CD4-positive, alpha-beta memory T cell (primary cell): ENCODE results near the gene ENGASE. TPM values are rescaled to one million over a fixed set of nuclear protein-coding genes. Genes with fewer than 3 reads are reported as not detected.

Experiments
- CTCF ChIA-PET: fragments of 350-600 bp; sonication (Branson Sonifier 250); formaldehyde crosslinking; loops from one replicate; lab custom pipeline; 2021; ENCODE audit warnings: inconsistent platforms; ENCODE audit not compliant: partially characterized antibody; lab: Charles Lee
- POLR2A ChIA-PET: fragments of 350-600 bp; sonication (Branson Sonifier 250); formaldehyde crosslinking; loops from one replicate; lab custom pipeline; 2021; ENCODE audit not compliant: partially characterized antibody; lab: Charles Lee
- DNase-seq, 5 donors: peaks; one replicate each; pipeline versions ENCODE4 v3.0.0 to v3.0.0-alpha.2; 2020 to 2022; ENCODE audit warnings: mixed read lengths in 1 of 5
- H3K27ac ChIP-seq: one replicate; pipeline ENCODE4 v1.7.0; 2013; ENCODE audit warnings: low read depth, low read length
- H3K27me3 ChIP-seq: 2 replicates; pipeline ENCODE4 v1.7.0; 2013; ENCODE audit warnings: mild to moderate bottlenecking, low read length, moderate library complexity; ENCODE audit not compliant: insufficient read depth
- H3K36me3 ChIP-seq: 2 replicates; pipeline ENCODE4 v1.7.0; 2013; ENCODE audit warnings: mild to moderate bottlenecking, low read length, moderate library complexity; ENCODE audit not compliant: insufficient read depth
- H3K4me1 ChIP-seq: 2 replicates; pipeline ENCODE4 v1.7.0; 2013; ENCODE audit warnings: mild to moderate bottlenecking, low read length, moderate library complexity; ENCODE audit not compliant: insufficient read depth
- H3K4me3 ChIP-seq, 2 donors: one replicate each; pipeline ENCODE4 v1.7.0; 2013; ENCODE audit warnings: low read length in 2 of 2, mild to moderate bottlenecking in 1 of 2
- H3K9me3 ChIP-seq, 2 donors: one replicate each; pipeline ENCODE4 v1.7.0; 2013; ENCODE audit warnings: low read length in 2 of 2, control low read depth in 1 of 2; ENCODE audit not compliant: control insufficient read depth in 1 of 2
- H3K27ac Mint-ChIP-seq, 7 donors: one replicate each; pipeline ENCODE4 v1.8.0; 2020 to 2021; ENCODE audit warnings: mixed read lengths in 7 of 7, mild to moderate bottlenecking in 6 of 7, inconsistent platforms in 3 of 7, moderate library complexity in 3 of 7
- H3K27me3 Mint-ChIP-seq, 2 donors: one replicate each; pipeline ENCODE4 v1.8.0; 2020 to 2021; ENCODE audit warnings: mixed read lengths in 2 of 2
- H3K36me3 Mint-ChIP-seq, 2 donors: one replicate each; pipeline ENCODE4 v1.8.0; 2020 to 2021; ENCODE audit warnings: mixed read lengths in 2 of 2, inconsistent platforms in 1 of 2, mild to moderate bottlenecking in 1 of 2
- H3K4me1 Mint-ChIP-seq, 4 donors: one replicate each; pipeline ENCODE4 v1.8.0; 2020 to 2021; ENCODE audit warnings: mixed read lengths in 4 of 4, mild to moderate bottlenecking in 1 of 4
- H3K4me3 Mint-ChIP-seq, 8 donors: one replicate each; pipeline ENCODE4 v1.8.0; 2020 to 2021; ENCODE audit warnings: mixed read lengths in 8 of 8, mild to moderate bottlenecking in 7 of 8, moderate library complexity in 6 of 8, inconsistent platforms in 3 of 8
- H3K9me3 Mint-ChIP-seq, 8 donors: one replicate each; pipeline ENCODE4 v1.8.0; 2020 to 2021; ENCODE audit warnings: mixed read lengths in 8 of 8, mild to moderate bottlenecking in 5 of 8, inconsistent platforms in 3 of 8, moderate library complexity in 1 of 8
- intact Hi-C: fragments of 100-400 bp; cut with micrococcal nuclease; formaldehyde crosslinking; loops from one replicate; pipeline ENCODE4 v1.15.1; 2023
- polyA plus RNA-seq, 2 donors: library from polyadenylated mRNA; unstranded; fragments of 300-500 nt; fragmentation: Illumina TruSeq; gene quantifications; one replicate each; pipeline ENCODE4 v1.2.3, GENCODE V29; 2021
- total RNA-seq, 2 experiments: library from RNA; stranded (reverse); gene quantifications; one replicate each; pipeline ENCODE4 v1.2.3, GENCODE V29; 2021

The ENGASE gene
- total and polyA plus RNA-seq, 4 experiments from 2014 or later = 2.7 to 150 (median 75.8) TPM

DNA sequence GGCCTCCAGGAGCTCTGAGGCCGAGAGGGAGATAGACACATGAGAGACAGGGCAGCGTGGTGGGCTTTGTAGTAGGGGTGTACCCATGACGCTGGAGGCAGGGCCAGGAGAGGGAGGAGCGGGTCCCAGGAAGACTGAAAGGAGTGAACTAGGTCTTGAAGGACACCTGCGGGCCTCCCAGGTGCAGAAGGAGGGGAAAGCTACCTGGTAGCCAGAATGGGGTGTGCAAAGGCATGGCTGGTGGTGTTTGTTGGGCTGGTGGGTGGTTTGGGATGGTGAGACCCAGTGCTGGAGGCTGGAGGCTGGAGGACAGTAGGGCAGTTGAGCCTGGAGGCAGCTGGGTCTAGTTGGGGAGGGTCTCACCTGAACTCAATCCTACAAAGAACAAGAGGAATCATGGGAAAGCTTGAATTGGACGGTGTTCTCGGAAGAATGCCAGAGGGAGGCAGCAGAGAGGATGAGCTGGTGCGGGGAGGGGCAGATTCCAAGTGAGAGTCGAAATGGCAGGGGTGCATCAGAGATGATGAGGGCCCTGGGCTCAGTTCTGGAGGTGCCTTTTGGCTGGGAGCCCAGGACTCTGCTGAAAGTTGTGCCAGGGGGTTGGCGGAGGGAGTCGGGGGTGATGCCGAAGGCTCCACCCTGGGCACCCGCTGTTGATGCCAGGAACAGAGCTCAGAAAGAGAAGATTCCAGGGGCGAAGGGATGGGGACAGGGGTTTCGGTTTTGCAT is 29.5 kb upstream of the ENGASE start:
- no peaks in the 10 kb centered on the region for H3K9me3 ChIP-seq
- Mint-ChIP-seq H3K4me3 (no peak overlapping the region), H3K9me3 (no peaks in the 10 kb centered on the region), H3K27ac (peak overlapping the region in 3 of 7 donors; percentile 31 to 76 (median 65)), H3K27me3 (peaks cover 19 to 20% of the 10 kb centered on the region in 2 donors), H3K36me3 (no peaks in the 10 kb centered on the region), H3K4me1 (peaks cover 0 to 11% (median 6%) of the 10 kb centered on the region in 4 donors)
- H3K27ac ChIP-seq = no peak overlapping the region
- POLR2A ChIA-PET = no interaction called here
- H3K36me3 ChIP-seq = no peaks in the 10 kb centered on the region
- no peak overlapping the region for H3K4me3 ChIP-seq
- CTCF ChIA-PET = interaction anchor here (0.9 to 2.7 kb wide), 12 partner anchors 8 to 348 kb away, joined by 3 to 20 read pairs (median 4); no protein-coding TSS in a partner anchor
- DNase-seq = no peak
- intact Hi-C loops = no loop called here
- H3K27me3 ChIP-seq = no peaks in the 10 kb centered on the region
- no peaks in the 10 kb centered on the region for H3K4me1 ChIP-seq

GRCh38 chr17:79045842-79046196 is 28.8 kb upstream of the ENGASE start:
- H3K9me3 ChIP-seq = no peaks in the 10 kb centered on the region
- peak overlapping the region in 1 of 7 donors; percentile 65 for H3K27ac Mint-ChIP-seq
- H3K4me1 ChIP-seq = no peaks in the 10 kb centered on the region
- intact Hi-C loops = loop anchor here (1.0 to 2.0 kb wide), 2 partner anchors 37 to 347 kb away; no protein-coding TSS in a partner anchor
- ChIA-PET POLR2A (no interaction called here), CTCF (interaction anchor here (0.9 to 2.7 kb wide), 8 partner anchors 9 to 347 kb away, joined by 3 to 20 read pairs (median 6); no protein-coding TSS in a partner anchor)
- H3K4me1 Mint-ChIP-seq = peaks cover 0 to 11% (median 6%) of the 10 kb centered on the region in 4 donors
- H3K9me3 Mint-ChIP-seq = no peaks in the 10 kb centered on the region
- no peaks in the 10 kb centered on the region for H3K36me3 ChIP-seq
- H3K36me3 Mint-ChIP-seq = no peaks in the 10 kb centered on the region
- peak; percentile 48 to 59 (median 53) for DNase-seq
- no peak overlapping the region for H3K4me3 ChIP-seq
- peaks cover 19 to 20% of the 10 kb centered on the region in 2 donors for H3K27me3 Mint-ChIP-seq
- peak overlapping the region in 1 of 8 donors; percentile 21 for H3K4me3 Mint-ChIP-seq
- H3K27ac ChIP-seq = no peak overlapping the region
- no peaks in the 10 kb centered on the region for H3K27me3 ChIP-seq

DNA sequence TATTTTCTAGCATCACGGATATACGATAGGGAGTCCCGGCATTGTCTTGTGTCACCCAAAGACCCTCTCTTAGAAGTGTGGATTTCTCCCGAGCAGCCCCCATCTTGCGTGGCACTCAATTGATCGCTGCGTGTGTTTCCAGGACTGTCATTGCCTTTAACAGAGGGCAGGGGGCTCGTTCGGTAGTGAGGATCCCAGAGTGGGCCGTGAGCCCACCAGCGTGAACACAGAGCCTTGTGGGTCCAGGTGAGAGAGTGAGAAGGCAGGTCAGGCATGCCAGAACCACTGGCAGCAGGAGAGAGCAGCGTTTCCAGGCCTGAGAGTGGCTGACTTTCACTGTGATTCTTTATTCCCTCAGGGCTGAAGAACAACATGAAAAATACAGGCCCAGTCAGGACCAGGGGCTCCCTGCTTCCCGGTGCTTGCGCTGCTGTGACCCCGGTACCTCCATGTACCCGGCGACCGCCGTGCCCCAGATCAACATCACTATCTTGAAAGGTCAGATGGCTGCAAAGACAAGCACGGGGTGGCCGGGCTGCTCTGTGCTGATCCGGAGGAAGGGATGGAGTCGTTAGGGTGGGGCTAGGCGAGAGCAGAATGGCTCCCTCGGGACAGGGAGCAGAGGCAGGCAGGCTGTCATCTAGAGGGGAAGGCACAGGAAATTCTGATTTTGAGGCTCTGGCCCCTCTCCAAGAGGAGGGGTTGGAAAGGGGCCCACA is 28.3 kb upstream of the ENGASE start:
- peak overlapping the region in 1 of 7 donors; percentile 43 for H3K27ac Mint-ChIP-seq
- CTCF ChIA-PET = interaction anchor here (0.9 to 2.7 kb wide), 8 partner anchors 9 to 346 kb away, joined by 3 to 20 read pairs (median 6); no protein-coding TSS in a partner anchor
- no peaks in the 10 kb centered on the region for H3K9me3 ChIP-seq
- H3K9me3 Mint-ChIP-seq = no peaks in the 10 kb centered on the region
- H3K4me3 ChIP-seq = no peak overlapping the region
- H3K4me1 Mint-ChIP-seq = peaks cover 0 to 11% (median 6%) of the 10 kb centered on the region in 4 donors
- H3K27ac ChIP-seq = no peak overlapping the region
- H3K36me3 Mint-ChIP-seq = no peaks in the 10 kb centered on the region
- no peaks in the 10 kb centered on the region for H3K27me3 ChIP-seq
- H3K4me3 Mint-ChIP-seq = no peak overlapping the region
- H3K27me3 Mint-ChIP-seq = peaks cover 19 to 20% of the 10 kb centered on the region in 2 donors
- intact Hi-C loops = loop anchor here (1.0 to 2.0 kb wide), 2 partner anchors 36 to 347 kb away; no protein-coding TSS in a partner anchor
- no peaks in the 10 kb centered on the region for H3K36me3 ChIP-seq
- H3K4me1 ChIP-seq = no peaks in the 10 kb centered on the region
- DNase-seq = no peak
- POLR2A ChIA-PET = no interaction called here

DNA sequence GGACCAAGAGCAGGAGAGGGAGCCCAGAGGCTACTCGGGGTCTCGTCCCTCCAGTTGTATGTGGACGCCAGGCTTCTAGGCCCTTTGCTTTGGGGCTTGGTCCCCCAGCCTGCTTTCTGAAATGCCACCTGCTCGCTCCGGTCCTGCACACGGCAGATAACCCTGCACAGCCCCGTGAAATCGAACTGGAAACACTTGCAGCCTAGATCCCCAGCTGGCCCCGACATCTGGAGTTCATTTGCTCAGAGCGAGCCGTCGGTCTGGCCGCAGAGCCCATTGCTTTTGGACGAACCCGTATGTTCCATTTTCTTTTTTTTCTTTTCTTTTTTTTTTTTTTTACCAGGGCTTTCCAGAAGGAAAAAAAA is 27.7 kb upstream of the ENGASE start:
- no peaks in the 10 kb centered on the region for H3K4me1 ChIP-seq
- ChIA-PET CTCF (no interaction called here), POLR2A (no interaction called here)
- intact Hi-C loops = loop anchor here (1.0 to 2.0 kb wide), 2 partner anchors 36 to 346 kb away; no protein-coding TSS in a partner anchor
- H3K27ac ChIP-seq = no peak overlapping the region
- H3K4me3 ChIP-seq = no peak overlapping the region
- DNase-seq = no peak
- no peaks in the 10 kb centered on the region for H3K36me3 ChIP-seq
- Mint-ChIP-seq H3K4me3 (no peak overlapping the region), H3K27ac (no peak overlapping the region), H3K36me3 (no peaks in the 10 kb centered on the region), H3K27me3 (peaks cover 19 to 20% of the 10 kb centered on the region in 2 donors), H3K4me1 (peaks cover 0 to 11% (median 6%) of the 10 kb centered on the region in 4 donors), H3K9me3 (no peaks in the 10 kb centered on the region)
- H3K27me3 ChIP-seq = no peaks in the 10 kb centered on the region
- H3K9me3 ChIP-seq = no peaks in the 10 kb centered on the region

GRCh38 chr17:79047291-79047920 is 27.2 kb upstream of the ENGASE start:
- Mint-ChIP-seq H3K9me3 (peaks cover 0 to 5% (median 0%) of the 10 kb centered on the region in 8 donors), H3K36me3 (no peaks in the 10 kb centered on the region), H3K4me1 (peaks cover 0 to 11% (median 6%) of the 10 kb centered on the region in 4 donors), H3K27me3 (peaks cover 18 to 20% of the 10 kb centered on the region in 2 donors), H3K4me3 (no peak overlapping the region), H3K27ac (no peak overlapping the region)
- Histone ChIP-seq H3K27me3 (no peaks in the 10 kb centered on the region), H3K27ac (no peak overlapping the region), H3K4me3 (no peak overlapping the region), H3K9me3 (no peaks in the 10 kb centered on the region), H3K36me3 (no peaks in the 10 kb centered on the region), H3K4me1 (no peaks in the 10 kb centered on the region)
- intact Hi-C loops = loop anchor here (2.0 kb wide), 1 partner anchor 35 kb away; no protein-coding TSS in a partner anchor
- POLR2A ChIA-PET = no interaction called here
- CTCF ChIA-PET = interaction anchor here (1.1 to 1.8 kb wide), 2 partner anchors 12 to 346 kb away, joined by 4 to 6 read pairs; no protein-coding TSS in a partner anchor
- no peak for DNase-seq

DNA sequence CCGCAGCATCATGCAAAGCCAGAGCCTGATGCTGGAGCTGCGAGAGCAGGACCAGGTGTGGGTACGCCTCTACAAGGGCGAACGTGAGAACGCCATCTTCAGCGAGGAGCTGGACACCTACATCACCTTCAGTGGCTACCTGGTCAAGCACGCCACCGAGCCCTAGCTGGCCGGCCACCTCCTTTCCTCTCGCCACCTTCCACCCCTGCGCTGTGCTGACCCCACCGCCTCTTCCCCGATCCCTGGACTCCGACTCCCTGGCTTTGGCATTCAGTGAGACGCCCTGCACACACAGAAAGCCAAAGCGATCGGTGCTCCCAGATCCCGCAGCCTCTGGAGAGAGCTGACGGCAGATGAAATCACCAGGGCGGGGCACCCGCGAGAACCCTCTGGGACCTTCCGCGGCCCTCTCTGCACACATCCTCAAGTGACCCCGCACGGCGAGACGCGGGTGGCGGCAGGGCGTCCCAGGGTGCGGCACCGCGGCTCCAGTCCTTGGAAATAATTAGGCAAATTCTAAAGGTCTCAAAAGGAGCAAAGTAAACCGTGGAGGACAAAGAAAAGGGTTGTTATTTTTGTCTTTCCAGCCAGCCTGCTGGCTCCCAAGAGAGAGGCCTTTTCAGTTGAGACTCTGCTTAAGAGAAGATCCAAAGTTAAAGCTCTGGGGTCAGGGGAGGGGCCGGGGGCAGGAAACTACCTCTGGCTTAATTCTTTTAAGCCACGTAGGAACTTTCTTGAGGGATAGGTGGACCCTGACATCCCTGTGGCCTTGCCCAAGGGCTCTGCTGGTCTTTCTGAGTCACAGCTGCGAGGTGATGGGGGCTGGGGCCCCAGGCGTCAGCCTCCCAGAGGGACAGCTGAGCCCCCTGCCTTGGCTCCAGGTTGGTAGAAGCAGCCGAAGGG is 26.4 kb upstream of the ENGASE start:
- ChIA-PET CTCF (interaction anchor here (0.6 to 1.9 kb wide), 4 partner anchors 13 to 1866 kb away, joined by 3 to 6 read pairs (median 4); partner anchors contain the start of gene ENGASE), POLR2A (no interaction called here)
- H3K36me3 ChIP-seq = no peaks in the 10 kb centered on the region
- H3K27me3 ChIP-seq = no peaks in the 10 kb centered on the region
- H3K4me3 ChIP-seq = no peak overlapping the region
- no peak overlapping the region for H3K27ac ChIP-seq
- peaks cover 0 to 11% (median 5%) of the 10 kb centered on the region in 4 donors for H3K4me1 Mint-ChIP-seq
- H3K4me1 ChIP-seq = no peaks in the 10 kb centered on the region
- peaks cover 15 to 19% of the 10 kb centered on the region in 2 donors for H3K27me3 Mint-ChIP-seq
- H3K4me3 Mint-ChIP-seq = no peak overlapping the region
- no peaks in the 10 kb centered on the region for H3K36me3 Mint-ChIP-seq
- no peak for DNase-seq
- H3K27ac Mint-ChIP-seq = no peak overlapping the region
- intact Hi-C loops = loop anchor here (2.0 kb wide), 1 partner anchor 35 kb away; no protein-coding TSS in a partner anchor
- peaks cover 0 to 9% (median 0%) of the 10 kb centered on the region in 8 donors for H3K9me3 Mint-ChIP-seq
- H3K9me3 ChIP-seq = no peaks in the 10 kb centered on the region
